ENCODE data around the gene PABPN1L. TPM values are rescaled to one million over a fixed set of nuclear protein-coding genes. Genes with fewer than 3 reads are reported as not detected.

Gene PABPN1L
- total RNA-seq, 2 donors from 2014 or later: not detected

- Mint-ChIP-seq H3K27ac (no peak overlapping the region), H3K27me3 (no peaks in the 10 kb centered on the region), H3K4me1 (no peaks in the 10 kb centered on the region), H3K4me3 (no peak overlapping the region), H3K36me3 (ENCODE audit: low read depth) (no peaks in the 10 kb centered on the region), H3K9me3 (no peaks in the 10 kb centered on the region)
- ATAC-seq (replicated peaks): no peak
These were observed 48.5 kb downstream of the PABPN1L start for GRCh38 chr16:88817785-88818574.

- Mint-ChIP-seq H3K4me1 (no peaks in the 10 kb centered on the region), H3K9me3 (no peaks in the 10 kb centered on the region), H3K27me3 (no peaks in the 10 kb centered on the region), H3K36me3 (ENCODE audit: low read depth) (no peaks in the 10 kb centered on the region), H3K27ac (no peak overlapping the region), H3K4me3 (no peak overlapping the region)
- no peak for ATAC-seq (replicated peaks)
These were observed 49.5 kb downstream of the PABPN1L start for GRCh38 chr16:88816736-88817535.

DNA sequence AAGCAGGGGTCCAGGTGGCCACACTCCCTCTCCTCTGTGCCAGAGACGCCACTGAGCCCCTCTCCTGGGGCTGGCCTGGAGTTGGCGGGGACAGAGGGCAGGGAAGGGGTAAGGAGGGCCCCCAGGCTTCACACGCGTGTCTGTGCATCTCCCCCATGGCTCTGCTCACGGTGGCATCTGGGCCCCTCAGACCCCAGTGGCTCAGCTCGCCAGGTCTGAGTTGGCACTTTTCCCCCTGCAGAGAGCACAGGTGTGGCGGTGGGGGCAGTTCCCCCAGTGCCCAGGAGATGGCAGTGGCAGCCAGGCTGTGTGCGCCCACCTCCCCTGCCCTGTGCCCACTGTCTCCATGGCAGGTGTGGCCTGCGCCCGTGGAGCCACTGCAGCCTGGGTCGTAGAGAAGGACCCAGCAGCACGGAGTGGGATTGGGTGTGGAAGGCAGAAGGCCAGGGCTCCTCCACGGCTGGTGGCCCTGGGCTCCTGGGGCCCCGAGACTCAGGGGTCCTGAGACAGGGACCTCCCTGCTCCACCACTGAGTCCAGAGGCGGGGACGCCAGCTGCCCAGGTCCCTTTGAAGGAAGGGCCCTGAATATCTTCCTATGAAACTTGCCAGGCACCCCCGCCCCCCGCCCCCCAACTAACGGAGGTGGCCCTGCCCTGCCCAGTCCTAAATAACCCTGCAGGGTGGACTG lies 50.4 kb downstream of the PABPN1L start:
- Mint-ChIP-seq H3K27me3 (no peaks in the 10 kb centered on the region), H3K9me3 (no peaks in the 10 kb centered on the region), H3K27ac (no peak overlapping the region), H3K36me3 (ENCODE audit: low read depth) (peaks cover 4% of the 10 kb centered on the region), H3K4me1 (no peaks in the 10 kb centered on the region), H3K4me3 (no peak overlapping the region)
- ATAC-seq (replicated peaks): no peak

- Mint-ChIP-seq H3K4me3 (no peak overlapping the region), H3K9me3 (no peaks in the 10 kb centered on the region), H3K4me1 (no peaks in the 10 kb centered on the region), H3K27ac (no peak overlapping the region), H3K27me3 (no peaks in the 10 kb centered on the region), H3K36me3 (ENCODE audit: low read depth) (peaks cover 12% of the 10 kb centered on the region)
- ATAC-seq (replicated peaks): no peak
These were observed 51.2 kb downstream of the PABPN1L start for GRCh38 chr16:88815227-88815626.

GRCh38 chr16:88814144-88814502 lies 52.3 kb downstream of the PABPN1L start:
- peaks cover 4% of the 10 kb centered on the region for H3K4me1 Mint-ChIP-seq
- H3K9me3 Mint-ChIP-seq: no peaks in the 10 kb centered on the region
- peak overlapping the region; percentile 16 for H3K4me3 Mint-ChIP-seq
- H3K36me3 Mint-ChIP-seq (ENCODE audit: low read depth): peaks cover 23% of the 10 kb centered on the region
- no peaks in the 10 kb centered on the region for H3K27me3 Mint-ChIP-seq
- H3K27ac Mint-ChIP-seq: no peak overlapping the region
- ATAC-seq (replicated peaks): no peak

Other genes starting within 250 kb of the PABPN1L start
- under 1 TPM; 0.42 to 0.56 TPM for gene IL17C, start 228.1 kb downstream of the PABPN1L start, total RNA-seq
- gene CYBA, start 215.6 kb downstream of the PABPN1L start, total RNA-seq: 100 to 1,000 TPM; 242 to 290 TPM
- gene MVD, start 203.6 kb downstream of the PABPN1L start, total RNA-seq: 10 to 100 TPM; 84.3 to 93.2 TPM
- 1 to 10 TPM; 5.9 to 6.7 TPM for gene SNAI3, start 180.2 kb downstream of the PABPN1L start, total RNA-seq
- gene RNF166, start 160.3 kb downstream of the PABPN1L start, total RNA-seq: 100 to 1,000 TPM in 1 of 2 donors, 10 to 100 TPM in 1; 57.1 to 119 TPM
- gene CTU2, start 160.2 kb downstream of the PABPN1L start, total RNA-seq: 10 to 100 TPM; 19.8 to 31.8 TPM
- gene PIEZO1, start 81.4 kb downstream of the PABPN1L start, total RNA-seq: 100 to 1,000 TPM; 197 to 326 TPM
- 100 to 1,000 TPM in 1 of 2 donors, 10 to 100 TPM in 1; 96.6 to 141 TPM for gene CDT1, start 62.9 kb downstream of the PABPN1L start, total RNA-seq
- 100 to 1,000 TPM; 132 to 139 TPM for gene APRT, start 54.7 kb downstream of the PABPN1L start, total RNA-seq
- gene GALNS, start 9.7 kb downstream of the PABPN1L start, total RNA-seq: 10 to 100 TPM; 37.6 to 73.0 TPM
- 10 to 100 TPM; 51.1 to 73.9 TPM for gene TRAPPC2L, start 9.5 kb downstream of the PABPN1L start, total RNA-seq
- under 1 TPM in 1 of 2 donors, not detected in 1; 0.19 TPM for gene CBFA2T3, start 110.5 kb upstream of the PABPN1L start, total RNA-seq
- gene ACSF3, start 227.2 kb upstream of the PABPN1L start, total RNA-seq: 10 to 100 TPM; 35.4 to 47.9 TPM

All from activated T-helper 17 cell treated with anti-CD3 and anti-CD28 coated beads, Interleukin-2, amount 50 U/mL, for 72 hours (primary cell).